ENCODE results near the gene FKRP. TPM values are rescaled to one million over a fixed set of nuclear protein-coding genes. Genes with fewer than 3 reads are reported as not detected.

Gene FKRP
- total RNA-seq, 4 donors from 2014 or later, result 5.6 to 12.6 (median 9.3) TPM

- DNase-seq, result no peak
- Histone ChIP-seq H3K9me3 (no peaks in the 10 kb centered on the region), H3K36me3 (peaks cover 65 to 87% (median 67%) of the 10 kb centered on the region in 3 donors), H3K4me1 (peaks cover 9 to 55% (median 14%) of the 10 kb centered on the region in 3 donors), H3K27ac (peak overlapping the region in 1 of 4 donors; percentile 42), H3K4me3 (no peak overlapping the region), H3K27me3 (no peaks in the 10 kb centered on the region)
- 77 to 100% methylated on average over 1 to 13 of the region's 25 CpGs for WGBS, 2 donors
- intact Hi-C loops (cut with DNase I), result no loop called here
- TF ChIP-seq POLR2A (IDR thresholded peaks at IDR 0.05) (no peak), CTCF (IDR thresholded peaks at IDR 0.05) (no peak)
These were observed 23.3 kb upstream of the FKRP start for GRCh38 chr19:46722421-46723022.

GRCh38 chr19:46723023-46723461 is 22.8 kb upstream of the FKRP start:
- no peaks in the 10 kb centered on the region for H3K9me3 ChIP-seq
- peaks cover 4 to 55% (median 9%) of the 10 kb centered on the region in 3 donors for H3K4me1 ChIP-seq
- TF ChIP-seq CTCF (IDR thresholded peaks at IDR 0.05) (no peak), POLR2A (IDR thresholded peaks at IDR 0.05) (no peak)
- H3K4me3 ChIP-seq, result no peak overlapping the region
- H3K27me3 ChIP-seq, result no peaks in the 10 kb centered on the region
- peak overlapping the region in 1 of 4 donors; percentile 42 for H3K27ac ChIP-seq
- H3K36me3 ChIP-seq, result peaks cover 71 to 92% (median 73%) of the 10 kb centered on the region in 3 donors
- no peak for DNase-seq
- WGBS, 2 donors, result 60 to 100% methylated on average over 2 of the region's 16 CpGs
- intact Hi-C loops (cut with DNase I), result no loop called here

GRCh38 chr19:46723471-46723870 is 22.4 kb upstream of the FKRP start:
- no peaks in the 10 kb centered on the region for H3K9me3 ChIP-seq
- TF ChIP-seq CTCF (IDR thresholded peaks at IDR 0.05) (no peak), POLR2A (IDR thresholded peaks at IDR 0.05) (no peak)
- intact Hi-C loops (cut with DNase I), result no loop called here
- H3K4me3 ChIP-seq, result no peak overlapping the region
- H3K27me3 ChIP-seq, result no peaks in the 10 kb centered on the region
- H3K4me1 ChIP-seq, result peaks cover 0 to 55% (median 8%) of the 10 kb centered on the region in 3 donors
- H3K27ac ChIP-seq, result peak overlapping the region in 1 of 4 donors; percentile 42
- no peak for DNase-seq
- 83% methylated on average over 2 of the region's 6 CpGs; no CpG with 5 or more reads in 1 of the 2 donors for WGBS, 2 donors
- peaks cover 74 to 96% (median 77%) of the 10 kb centered on the region in 3 donors for H3K36me3 ChIP-seq

DNA sequence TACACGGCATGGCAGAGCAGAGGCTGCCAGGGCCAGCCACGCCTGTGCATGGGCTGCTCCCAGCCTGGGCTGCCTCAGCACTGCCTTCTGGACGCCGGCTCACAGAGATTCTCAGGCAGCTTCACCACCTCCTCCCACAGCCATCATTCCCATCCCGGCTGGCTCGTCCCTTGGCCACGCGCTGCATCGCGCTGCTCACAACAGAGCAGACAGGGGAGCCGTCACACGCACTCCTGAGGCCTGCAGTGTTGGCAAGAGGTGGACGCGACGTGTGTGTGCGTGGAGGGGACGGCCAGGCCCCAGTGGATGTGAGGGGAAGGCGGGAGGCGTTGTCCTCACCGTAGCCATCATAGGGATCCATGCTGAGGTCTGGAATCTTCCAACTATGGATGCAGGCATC is 21.4 kb upstream of the FKRP start:
- H3K4me3 ChIP-seq, result no peak overlapping the region
- peaks cover 0 to 55% (median 4%) of the 10 kb centered on the region in 3 donors for H3K4me1 ChIP-seq
- no peaks in the 10 kb centered on the region for H3K9me3 ChIP-seq
- H3K36me3 ChIP-seq, result peaks cover 79 to 100% (median 84%) of the 10 kb centered on the region in 3 donors
- TF ChIP-seq CTCF (IDR thresholded peaks at IDR 0.05) (no peak), POLR2A (IDR thresholded peaks at IDR 0.05) (no peak)
- H3K27ac ChIP-seq, result no peak overlapping the region
- intact Hi-C loops (cut with DNase I), result no loop called here
- 95 to 100% methylated on average over 2 to 9 of the region's 20 CpGs for WGBS, 2 donors
- DNase-seq, result no peak
- H3K27me3 ChIP-seq, result no peaks in the 10 kb centered on the region

GRCh38 chr19:46725036-46725820 is 20.6 kb upstream of the FKRP start:
- no peak for TF ChIP-seq POLR2A (IDR thresholded peaks at IDR 0.05)
- no peak for TF ChIP-seq CTCF (IDR thresholded peaks at IDR 0.05)
- Histone ChIP-seq H3K9me3 (no peaks in the 10 kb centered on the region), H3K36me3 (peaks cover 85 to 100% (median 86%) of the 10 kb centered on the region in 3 donors), H3K27ac (no peak overlapping the region), H3K4me1 (peaks cover 0 to 56% (median 4%) of the 10 kb centered on the region in 3 donors), H3K4me3 (no peak overlapping the region), H3K27me3 (no peaks in the 10 kb centered on the region)
- intact Hi-C loops (cut with DNase I), result no loop called here
- no peak for DNase-seq
- WGBS, 2 donors, result 92 to 100% methylated on average over 1 to 2 of the region's 26 CpGs
